HG02678 (cell line): ENCODE measurements around the gene KRT25.

ENCODE experiments used
- ATAC-seq: cut with Tn5 transposase; IDR thresholded peaks from one replicate; pipeline ENCODE4 v1.9.1; 2021; ENCODE audit warnings: mild to moderate bottlenecking, moderate library complexity; ENCODE audit not compliant: unreplicated experiment

Gene KRT25

GRCh38 chr17:40755231-40755630 is at the start of gene KRT25:
TSS of gene KRT25 (minus strand) at chr17:40755331. CDS start at chr17:40755271, 60 bp downstream.
- no peak for ATAC-seq

DNA sequence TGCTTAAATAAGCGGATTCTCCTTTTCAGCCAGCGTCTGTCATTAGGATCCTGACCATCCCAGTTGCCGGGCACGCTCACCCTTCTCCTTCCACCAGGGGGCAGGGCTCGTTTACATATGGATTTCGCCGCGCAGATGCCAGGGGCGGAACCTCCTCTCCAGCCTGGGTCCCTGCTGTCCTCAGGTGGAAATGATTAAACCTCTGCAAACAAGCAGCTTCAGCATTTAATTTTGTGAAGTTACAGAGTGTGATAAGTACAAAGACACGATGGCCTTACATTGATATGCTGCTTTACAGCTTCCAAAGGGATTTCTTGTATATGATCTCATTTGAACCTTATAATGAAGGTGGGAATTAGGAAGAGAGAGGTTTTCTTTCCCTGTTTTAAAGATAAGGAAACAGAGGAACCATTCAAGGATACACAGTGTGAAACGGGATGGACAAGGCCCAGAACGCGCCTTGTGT is 48.5 kb upstream of the KRT25 start:
- no peak for ATAC-seq

DNA sequence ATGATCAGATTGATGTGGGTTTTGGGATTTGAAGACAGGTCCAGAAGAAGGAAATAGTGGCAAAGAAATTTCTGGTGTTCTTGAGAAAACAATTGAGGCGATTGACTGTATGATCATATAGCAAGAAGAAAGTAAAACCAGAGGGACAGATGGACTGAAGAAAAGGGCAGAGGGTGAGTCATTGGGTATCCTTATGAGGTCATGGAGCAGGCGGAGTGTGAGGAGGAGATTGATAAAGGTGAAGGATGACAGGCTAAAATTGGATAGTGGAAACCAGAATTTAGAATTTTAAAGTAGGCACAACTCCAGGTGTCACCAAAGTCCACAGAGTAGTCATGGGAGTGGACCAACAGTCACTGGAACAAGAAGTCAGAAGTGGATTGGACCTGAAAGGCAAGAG is 46.0 kb upstream of the KRT25 start:
- no peak for ATAC-seq

GRCh38 chr17:40800381-40800780 is 45.2 kb upstream of the KRT25 start:
- ATAC-seq: no peak

DNA sequence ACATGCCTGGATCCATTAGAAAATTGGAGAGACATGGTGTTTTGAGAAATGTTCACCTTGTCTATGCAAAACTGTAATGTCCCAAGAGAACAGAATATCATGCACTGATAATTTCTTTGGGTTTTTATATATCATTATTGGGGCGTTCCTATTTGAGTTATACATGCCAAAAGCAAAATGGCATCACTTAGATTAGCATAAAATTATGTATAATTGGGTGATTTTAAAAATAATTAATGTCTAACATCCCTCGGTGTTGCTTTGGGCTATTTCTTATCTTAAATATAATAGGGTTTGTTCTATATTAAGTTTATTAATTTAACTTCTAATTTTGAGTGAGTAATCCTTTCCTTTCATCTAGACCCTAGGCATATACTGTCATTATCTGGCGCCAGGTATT is 44.7 kb upstream of the KRT25 start, which contains the start of gene KRT28:
KRT28 (minus strand) TSS at position 101 of the 400 bp plus-strand sequence; CDS start at position 35, 66 bp downstream.
- ATAC-seq: no peak

DNA sequence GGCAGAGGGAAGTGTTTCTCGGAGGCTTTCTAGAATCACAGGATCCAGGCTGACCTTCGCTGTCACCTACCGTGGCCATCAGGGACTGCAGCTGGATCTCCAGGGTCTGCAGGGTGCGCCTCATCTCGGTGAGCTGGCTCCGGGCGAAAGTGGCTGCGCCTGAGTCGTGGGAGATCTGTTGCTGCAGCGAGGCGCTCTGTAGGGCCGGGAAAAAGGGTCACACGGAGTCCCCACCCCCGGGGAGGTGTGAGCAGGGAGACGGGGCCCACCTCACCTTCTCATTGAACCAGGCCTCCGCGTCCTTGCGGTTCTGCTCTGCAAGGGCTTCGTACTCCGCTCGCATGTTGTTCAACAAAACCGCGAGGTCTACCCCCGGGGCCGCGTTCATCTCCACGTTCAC is 41.7 kb upstream of the KRT25 start:
- ATAC-seq: no peak

- ATAC-seq: no peak
Observed at GRCh38 chr17:40795019-40795667, 40.0 kb upstream of the KRT25 start.

DNA sequence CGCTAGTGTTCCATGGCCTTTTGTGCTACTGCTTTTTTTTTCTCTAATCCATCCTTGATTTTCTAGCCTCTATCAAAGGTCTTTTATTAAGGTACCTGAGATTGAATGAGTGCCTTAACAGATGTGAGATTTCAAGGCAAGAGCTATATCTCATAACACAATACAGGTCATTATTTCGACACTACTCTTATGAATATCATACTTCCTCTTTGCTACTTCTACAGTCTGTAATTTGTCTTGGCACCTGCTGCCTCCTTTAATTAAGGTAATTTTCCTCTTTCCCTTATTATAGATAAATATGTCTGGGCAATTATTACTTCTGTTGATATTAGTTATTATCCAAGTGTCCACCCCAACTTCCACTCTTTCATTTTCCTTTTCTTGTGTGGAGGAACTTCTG is 39.3 kb upstream of the KRT25 start:
- ATAC-seq: no peak

- no peak for ATAC-seq
Observed at GRCh38 chr17:40793832-40794231, 38.7 kb upstream of the KRT25 start.

- ATAC-seq: no peak
Observed at GRCh38 chr17:40791787-40792436, 36.8 kb upstream of the KRT25 start.

DNA sequence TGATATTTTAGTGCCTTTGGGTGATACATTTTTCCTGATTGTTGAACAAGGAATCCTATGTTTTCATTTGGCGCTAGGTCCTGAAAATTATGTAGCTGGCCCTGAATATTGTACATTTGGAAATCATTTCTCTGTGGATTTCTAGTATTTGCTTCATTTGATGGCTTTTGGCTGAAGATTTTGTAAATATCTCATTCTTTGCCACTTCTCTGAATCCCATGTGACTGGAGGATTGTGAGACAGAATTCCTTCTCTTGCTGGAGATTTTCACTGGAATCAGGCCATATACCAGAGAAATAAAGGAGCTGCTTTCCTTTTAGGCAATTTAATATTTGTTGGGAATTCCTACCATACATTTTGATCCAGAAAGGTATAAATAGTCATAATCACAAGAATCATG is 36.0 kb upstream of the KRT25 start:
- no peak for ATAC-seq

DNA sequence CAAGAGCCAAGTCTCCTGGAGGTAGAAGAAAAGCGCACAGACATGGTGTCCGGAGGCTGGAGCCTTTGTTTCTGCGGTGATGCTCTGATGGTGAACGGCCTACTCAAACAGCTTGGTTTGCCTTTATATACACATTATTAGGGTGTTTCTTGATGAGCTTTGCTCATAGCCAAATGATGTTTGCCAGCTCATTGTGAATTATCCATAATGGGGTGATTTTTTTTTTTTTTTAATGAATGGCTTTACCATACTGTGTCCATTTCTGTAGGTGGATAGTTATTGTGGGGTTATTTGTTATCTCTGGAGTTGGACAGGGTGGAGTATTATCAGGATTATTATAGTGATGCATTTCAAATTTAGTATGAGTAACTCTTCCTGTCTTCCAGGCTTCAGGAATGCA is 27.3 kb upstream of the KRT25 start, which contains the start of gene KRT27:
KRT27 (minus strand) TSS at position 101 of the 400 bp plus-strand sequence; CDS start at position 44, 57 bp downstream.
- no peak for ATAC-seq

DNA sequence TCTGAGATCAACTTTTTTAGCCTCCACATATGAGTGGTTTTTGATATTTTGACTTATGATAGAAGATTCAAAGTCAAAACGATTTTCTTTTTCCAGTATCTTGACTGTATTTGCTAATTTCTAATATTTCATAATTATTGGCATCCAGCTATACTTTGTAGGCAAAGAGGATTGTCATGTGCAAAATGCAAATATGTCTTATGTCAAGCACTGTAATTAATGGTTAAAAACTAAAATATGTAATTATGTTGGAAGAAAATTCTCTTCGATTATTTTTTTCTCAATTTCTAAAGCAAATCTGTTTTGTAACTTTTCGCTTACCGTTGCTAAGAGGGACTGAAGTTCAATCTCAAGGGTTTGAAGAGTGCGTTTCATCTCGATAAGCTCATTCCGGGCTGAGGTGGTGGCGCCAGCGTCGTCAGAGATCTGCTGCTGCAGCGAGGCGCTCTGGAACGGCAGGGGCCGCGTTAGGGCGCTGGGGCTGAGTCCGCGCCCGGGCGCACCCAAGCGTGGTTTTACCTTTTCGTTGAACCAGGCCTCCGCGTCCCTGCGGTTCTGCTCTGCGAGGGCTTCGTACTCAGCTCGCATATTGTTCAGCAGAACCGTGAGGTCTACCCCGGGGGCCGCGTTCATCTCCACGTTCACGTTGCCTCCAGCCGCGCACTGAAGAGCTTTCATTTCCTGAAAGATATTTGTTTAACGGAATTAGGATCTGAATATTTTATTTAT is 24.2 kb upstream of the KRT25 start:
- no peak for ATAC-seq

DNA sequence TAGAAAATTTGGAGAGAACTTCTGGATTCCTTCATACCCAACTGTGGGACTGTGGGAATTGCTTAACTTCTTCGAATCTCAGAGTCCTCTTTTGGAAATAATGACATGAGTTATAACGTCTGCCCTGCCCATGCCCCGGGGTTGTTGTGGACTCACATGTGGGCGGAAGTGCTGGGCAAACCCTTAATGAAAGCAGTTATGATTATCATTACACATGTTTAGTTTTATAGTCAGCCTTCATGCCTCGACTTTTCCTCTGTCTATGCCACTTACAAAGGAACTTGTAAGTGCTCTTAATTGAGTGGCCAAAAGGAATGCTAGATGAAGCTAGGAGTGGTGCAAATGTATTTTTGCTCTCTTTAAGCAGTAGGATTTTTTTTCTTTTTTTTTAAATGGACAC is 23.3 kb upstream of the KRT25 start:
- ATAC-seq: no peak

- no peak for ATAC-seq
Observed at GRCh38 chr17:40777971-40778370, 22.8 kb upstream of the KRT25 start.

GRCh38 chr17:40777459-40777858 is 22.3 kb upstream of the KRT25 start:
- ATAC-seq: no peak

DNA sequence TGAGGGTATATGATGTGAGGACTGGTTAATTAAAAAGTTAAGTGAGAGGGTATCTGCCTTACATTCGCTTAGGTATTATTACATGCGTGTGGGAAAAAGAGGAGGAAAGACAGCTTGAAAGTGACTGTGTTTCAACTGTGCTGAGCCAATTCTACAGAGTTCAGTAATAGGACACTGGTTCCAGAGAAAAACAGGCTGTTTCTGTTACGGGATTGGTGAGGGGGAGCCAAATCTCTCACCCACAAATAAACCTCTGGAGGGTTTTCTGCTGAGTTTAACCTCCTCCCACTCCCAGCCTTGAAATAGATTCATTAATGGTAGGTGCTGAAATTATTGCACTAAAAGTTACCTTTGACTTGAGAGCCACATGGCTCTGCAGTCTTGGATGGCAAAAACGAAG is 20.8 kb upstream of the KRT25 start:
- ATAC-seq: no peak

- ATAC-seq: no peak
Observed at GRCh38 chr17:40772101-40772500, 17.0 kb upstream of the KRT25 start, which contains the start of gene KRT26. TSS of gene KRT26 (minus strand) at chr17:40772201. CDS start at chr17:40772113, 88 bp downstream.

- ATAC-seq: no peak
Observed at GRCh38 chr17:40765657-40766056, 10.5 kb upstream of the KRT25 start.

DNA sequence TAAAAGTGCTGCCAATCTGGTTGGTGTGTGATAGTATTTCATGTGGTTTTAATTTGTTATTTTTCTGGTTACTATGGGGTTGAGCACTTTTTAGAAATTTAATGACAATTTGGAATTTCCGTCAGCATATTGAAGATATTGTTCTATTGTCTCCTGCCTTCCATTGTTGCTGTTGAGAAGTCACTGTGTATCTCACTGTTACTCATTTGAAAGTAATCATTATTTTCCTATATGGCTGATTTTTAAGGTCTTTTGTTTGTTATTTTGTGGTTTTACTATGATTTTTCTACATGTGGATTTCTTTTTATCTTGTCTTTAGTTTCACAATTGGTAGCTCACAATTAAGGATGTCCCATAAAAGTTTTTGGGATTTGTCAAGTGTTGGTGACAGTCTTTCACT is 8.6 kb upstream of the KRT25 start:
- no peak for ATAC-seq

GRCh38 chr17:40760105-40761016 is 5.2 kb upstream of the KRT25 start:
- ATAC-seq: no peak
